ENCODE data around the gene MMD. TPM values are rescaled to one million over a fixed set of nuclear protein-coding genes. Genes with fewer than 3 reads are reported as not detected.
"Not testable (repeated sequence)": the region's sequence is repeated elsewhere in the genome, so short reads cannot be mapped to it uniquely, and the experiment has no call there.

MMD gene
- total RNA-seq, 1 donor from 2014 or later: 8.8 TPM

DNA sequence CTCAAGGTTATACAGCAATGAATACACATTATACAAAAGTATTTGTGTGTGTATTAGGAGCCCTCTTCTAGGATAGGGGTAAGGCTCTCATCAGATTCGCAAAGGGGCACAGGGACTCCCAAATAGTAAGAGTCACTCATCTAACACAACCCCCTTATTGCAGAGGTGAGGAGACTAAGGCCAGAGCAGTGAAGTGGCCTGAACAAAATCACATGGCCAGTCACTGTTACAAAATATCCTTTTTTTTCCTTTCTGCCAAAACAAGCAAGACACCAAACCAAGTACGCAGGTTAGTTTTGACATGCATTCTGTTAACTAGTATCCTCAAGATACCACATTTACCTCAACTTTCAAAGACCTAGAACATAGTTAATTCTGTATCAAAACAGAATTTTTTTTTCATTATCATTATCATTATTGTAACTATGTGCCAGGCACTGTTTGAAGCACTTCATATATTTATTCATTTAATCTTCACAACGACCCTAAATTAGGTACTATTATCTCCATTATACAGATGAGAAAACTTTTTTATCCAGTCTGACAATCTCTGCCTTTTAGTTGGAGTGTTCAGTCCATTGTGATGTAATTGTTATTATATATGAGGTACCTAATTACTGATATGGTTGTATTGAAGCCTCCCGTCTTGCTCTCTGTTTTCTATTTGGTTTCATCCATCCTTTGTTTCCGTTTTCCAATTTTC, 25.7 kb downstream of the MMD start:
- no peak for DNase-seq (ENCODE audit: low read depth, low spot score)

DNA sequence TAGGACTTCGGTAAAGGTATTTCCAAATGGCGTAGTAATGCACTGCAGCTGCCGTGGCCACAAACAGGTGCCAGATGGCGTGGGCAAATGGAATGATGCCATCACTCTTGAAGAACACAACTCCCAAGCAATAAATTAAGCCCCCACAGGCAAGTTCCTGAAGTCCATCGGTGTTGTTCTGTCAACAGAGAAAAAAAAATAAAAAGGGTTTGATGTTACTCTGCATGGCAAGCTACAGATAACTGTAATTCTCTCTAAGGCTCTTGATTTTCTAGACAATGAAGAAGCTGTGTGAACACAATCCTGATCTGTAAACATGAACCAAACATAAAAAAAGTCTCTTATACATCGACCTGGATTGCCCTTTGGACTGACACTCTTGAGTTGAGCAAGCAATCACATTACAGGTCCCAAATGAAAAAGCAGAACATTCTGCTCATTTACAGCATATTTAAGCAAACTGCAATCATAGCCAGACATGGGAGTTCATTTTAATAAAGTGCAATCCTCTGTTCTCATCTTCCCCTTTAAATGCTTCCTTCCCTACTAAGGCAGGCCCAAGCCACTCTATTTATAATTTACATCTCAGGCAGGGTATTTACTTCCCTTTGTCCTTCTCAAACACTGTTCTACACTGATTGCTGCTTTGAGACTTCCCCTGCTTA, 27.1 kb downstream of the MMD start:
- DNase-seq (ENCODE audit: low read depth, low spot score): no peak

DNA sequence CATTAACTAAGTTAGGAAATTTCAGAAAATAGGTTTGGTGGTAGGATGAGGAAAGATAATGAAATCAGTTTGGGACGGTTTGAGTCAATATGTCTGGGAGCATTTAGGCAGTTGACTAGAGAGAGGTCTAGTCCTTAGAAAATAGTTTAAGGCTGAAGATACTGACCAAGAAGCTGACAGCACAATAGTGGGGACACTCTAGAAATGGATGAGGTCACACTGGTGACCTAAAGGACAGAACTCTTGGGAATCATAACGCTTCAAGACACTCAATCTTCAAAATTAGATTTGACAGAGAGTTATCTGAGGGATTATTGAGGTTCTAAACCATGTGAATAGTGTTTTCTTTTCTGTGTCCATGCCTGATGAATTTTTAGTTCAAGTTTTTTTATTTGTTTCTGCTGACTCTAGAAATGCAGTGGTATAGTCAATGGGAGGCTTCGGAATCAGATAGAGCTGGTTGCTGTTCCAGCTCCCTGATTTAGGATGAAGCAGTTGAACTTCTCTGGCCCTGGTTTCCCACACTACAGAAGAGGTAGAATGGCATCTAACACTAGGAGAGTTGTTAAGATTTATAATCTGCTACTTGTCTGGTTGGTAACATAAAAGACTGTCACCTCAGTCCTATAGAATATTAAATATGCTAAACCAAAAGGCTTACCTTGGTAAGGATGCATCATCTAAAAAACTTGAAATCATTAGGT, 29.7 kb downstream of the MMD start:
- DNase-seq (ENCODE audit: low read depth, low spot score): no peak

DNA sequence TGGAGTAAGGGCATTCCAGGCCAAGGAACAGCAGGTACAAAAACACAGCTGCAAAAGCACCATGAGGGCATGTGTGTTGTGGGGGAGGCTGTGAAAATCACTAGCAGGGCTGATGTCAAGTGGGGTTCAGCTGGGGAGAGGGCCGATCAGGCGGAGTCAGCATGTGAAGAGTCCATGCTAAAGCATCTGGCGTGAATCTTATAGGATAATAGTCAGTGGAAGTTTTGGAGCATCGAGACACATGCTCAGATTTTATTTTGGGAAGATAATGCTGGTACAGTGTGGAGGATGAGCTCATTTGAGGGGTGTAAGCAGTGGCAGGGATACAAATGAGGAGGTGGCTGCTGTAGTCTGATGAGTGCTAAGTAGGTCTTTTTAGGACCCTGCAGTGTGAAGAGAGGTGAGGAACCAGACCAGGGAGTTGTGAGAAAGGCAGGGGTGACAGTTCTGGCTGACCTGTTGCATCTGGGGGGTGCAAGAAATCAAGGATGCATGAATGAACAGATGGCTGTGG, 30.3 kb downstream of the MMD start:
- no peak for DNase-seq (ENCODE audit: low read depth, low spot score)

DNA sequence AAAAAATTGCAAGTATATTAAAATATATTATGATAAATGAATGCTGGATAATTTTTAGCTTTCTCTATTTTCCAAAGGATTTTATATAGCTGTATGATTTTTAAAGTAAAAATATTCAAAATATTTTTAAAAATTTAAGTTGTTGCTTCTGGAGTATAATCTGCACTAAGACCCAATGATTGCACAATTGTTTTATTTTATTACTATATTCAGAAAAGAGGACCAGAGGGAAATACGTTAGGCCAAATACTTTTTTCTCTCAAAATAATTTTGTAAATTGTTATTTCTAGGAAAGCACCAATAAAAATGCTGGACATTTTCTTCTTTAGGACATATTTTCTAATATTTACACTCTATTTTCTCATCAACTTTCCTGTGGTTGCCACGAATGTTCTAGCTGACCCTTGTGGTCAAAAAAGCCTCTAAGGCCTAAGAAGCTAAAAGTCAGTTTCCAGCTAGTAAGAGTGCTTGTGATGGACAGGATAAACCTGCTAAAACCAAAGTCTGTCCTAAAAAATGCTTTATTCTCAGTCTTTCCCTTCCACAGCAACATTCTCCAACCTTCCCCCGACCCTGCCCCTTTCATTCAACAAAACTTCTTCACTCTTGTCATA, 31.2 kb downstream of the MMD start:
- no peak for DNase-seq (ENCODE audit: low read depth, low spot score)

DNA sequence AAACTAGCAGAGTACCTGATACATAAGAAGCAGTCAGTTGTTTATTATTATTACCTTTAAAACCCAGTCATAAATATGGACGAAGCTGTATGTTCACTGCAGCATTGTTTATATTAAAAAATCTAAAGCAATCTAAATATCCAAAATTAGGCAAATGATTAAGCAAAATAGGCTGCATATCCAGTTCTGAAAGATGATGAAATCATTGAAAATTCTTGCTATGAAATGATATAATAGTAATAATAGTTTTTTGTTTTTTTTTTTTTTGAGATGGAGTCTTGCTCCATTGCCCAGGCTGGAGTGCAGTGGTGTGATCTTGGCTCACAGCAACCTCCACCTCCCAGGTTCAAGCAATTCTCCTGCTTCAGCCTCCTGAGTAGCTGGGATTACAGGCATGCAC, 31.9 kb downstream of the MMD start:
- not testable (repeated sequence) for DNase-seq (ENCODE audit: low read depth, low spot score)

DNA sequence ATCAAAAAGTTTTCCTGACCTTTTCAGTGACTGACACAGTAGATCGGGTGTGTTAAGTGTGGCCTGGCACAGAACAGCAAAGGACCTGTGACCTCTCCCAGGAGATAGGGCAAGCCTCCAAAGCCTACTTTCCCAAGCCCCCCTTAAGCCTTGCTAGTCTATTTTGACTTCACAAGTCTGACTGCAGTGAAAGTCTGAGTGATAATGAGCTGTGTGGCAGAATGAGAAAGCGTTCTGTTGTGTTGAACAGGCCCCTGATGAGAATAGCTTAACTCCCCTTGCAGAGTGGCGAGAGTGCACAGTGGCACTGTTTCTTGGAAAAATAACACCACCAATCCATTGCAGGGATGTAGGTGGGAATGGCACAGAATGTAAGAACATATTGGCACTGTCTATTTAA, 32.8 kb downstream of the MMD start:
- DNase-seq (ENCODE audit: low read depth, low spot score): no peak

DNA sequence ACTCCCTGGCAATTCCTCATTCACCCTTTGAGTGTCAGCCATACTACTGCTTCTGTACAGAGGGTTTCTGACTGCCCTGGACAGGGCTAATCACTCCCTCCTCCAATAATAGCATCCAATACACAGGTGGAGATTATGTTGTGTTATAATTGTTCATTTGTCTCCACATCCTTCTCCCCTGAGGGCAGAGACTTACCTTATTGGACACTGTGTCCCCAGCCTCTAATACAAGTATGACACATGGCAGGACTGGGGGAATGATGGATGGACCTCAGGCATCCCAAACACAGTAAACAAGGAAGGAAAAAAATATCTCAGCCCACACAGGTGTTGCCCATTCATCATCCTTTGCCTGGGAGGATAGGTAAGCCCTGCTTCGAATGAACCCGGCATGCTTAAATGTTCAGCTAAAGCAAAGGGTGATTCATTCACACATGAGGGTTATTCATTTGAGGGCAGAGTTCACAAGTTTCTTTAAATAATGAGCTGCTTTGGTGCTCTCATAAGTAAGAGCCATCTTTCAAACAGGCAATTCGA, 34.8 kb downstream of the MMD start:
- DNase-seq (ENCODE audit: low read depth, low spot score): no peak

DNA sequence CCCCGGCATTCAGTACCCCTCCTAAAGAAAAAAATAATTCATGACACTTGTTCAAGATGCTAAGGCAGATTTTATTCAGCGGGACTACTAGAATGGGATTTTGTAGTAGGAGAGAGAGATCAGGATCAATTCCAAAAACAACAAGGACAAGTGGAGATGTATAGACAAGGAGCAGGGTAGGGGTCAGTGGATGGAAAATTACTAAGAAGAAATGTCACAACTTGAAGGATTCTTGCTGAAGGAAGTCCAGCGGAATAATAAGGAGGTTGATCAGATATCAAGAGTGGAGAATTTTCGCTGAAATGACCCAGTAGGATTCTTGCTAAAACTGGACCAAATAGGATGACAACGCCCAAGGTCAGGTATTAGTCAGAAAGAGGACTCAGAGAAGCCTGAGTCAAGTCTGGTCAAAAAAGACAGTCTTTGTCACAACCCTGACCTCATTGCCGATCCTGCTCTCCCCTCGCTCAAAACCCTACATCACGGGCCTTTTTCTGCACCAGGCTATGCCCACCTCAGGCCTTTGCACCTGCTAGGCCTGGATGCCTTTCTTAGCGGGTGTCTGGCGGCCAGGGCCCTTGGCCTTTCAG, 36.9 kb downstream of the MMD start:
- DNase-seq (ENCODE audit: low read depth, low spot score): no peak

DNA sequence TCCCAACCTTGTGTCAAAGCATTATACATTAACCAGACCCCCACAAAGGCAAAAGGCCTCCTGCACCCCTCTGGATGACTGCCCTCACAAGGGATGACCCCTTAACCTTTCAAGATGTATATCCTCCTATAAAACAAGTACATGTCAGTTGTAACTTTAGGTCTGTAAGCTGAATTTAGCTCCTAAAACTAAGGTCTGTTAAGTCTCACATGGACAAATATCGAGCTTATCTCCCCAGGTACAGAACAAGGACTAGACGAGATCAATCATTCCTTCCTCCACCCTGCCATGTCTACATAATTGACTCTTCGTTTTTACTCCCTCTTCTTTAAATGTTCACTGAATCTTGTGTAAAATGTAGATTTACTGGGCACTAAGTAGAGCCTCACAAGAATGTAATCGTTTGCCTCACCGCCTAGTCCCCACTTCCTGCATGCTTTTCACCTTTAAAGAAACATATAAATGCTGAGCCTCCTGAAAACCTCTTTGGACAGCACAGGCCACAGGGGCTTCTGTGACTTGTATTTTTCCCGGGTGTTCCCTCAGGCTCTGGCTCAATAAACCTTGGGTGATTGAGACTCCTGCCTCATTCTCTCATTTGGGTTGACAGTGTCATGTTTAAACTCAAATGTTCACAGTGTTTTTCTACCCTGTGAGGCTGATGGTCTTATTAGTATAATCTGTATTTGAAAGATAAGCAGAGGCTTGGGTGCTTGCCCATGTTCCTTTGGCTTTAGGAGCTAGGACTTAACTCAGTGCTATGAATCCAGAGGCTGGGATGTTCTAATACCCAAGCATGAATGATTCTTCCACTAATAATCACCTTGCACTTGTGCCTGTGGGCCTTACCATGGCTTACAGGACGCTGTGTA, 37.6 kb downstream of the MMD start:
- DNase-seq (ENCODE audit: low read depth, low spot score): no peak

DNA sequence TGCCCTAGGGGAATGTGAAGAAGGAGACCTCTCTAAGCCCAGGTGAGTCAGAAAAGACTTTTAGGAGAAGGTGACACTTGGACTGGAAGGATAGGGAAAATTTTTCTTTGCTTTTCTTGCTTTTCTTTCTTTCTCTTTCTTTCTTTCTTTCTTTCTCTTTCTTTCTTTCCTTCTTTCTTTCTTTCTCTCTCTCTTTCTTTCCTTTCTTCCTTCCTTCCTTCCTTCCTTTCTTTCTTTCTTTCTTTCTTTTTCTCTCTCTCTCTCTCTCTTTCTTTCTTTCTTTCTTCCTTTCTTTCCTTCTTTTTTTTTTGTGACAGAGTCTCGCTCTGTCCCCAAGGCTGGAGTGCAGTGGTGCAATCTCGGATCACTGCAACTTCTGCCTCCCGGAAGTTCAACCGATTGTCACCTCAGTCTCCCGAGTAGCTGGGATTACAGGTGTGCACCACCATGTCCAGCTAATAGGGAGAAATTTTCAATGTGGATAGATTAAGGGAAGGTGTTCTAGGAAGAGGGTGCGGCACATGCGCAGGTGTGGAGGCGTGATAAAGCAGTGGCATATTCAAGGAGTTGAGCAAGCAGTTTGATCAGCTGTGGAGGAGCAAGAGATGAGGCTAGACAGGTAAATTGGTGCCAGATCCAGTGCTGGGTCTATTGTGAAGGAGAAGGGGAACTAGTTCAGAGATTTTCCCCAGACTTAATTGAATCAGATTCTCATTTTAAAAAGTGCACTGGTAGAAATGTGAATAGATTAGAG, 40.4 kb downstream of the MMD start:
- DNase-seq (ENCODE audit: low read depth, low spot score): no peak

DNA sequence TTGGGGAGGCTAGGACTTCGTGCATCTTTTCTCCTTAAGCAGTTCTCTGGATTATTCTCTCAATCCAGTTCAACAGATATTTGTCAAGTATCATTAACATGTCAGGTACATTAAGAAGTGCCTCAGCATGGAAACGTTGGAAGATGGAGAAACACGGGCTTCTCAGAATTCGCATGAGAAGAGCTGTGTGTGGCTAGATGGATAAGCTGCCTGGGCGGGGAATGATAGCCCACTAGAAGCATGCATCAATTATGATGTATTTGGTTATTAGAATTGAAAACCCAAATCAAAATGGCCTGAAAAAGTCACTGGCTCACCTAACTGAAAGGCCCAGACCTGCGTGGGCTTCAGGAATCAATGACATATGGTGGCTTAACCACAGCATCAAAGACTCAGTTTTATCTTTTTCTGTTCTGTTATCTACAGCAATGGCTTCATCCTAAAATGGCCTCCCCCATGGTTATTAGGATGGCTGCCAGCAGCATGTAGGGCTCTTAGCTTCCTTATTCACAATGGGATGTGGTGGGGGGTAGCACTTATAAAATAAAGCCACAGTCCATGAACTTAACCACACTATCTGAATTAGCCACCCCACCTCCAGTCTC, 43.9 kb downstream of the MMD start:
- DNase-seq (ENCODE audit: low read depth, low spot score): no peak

DNA sequence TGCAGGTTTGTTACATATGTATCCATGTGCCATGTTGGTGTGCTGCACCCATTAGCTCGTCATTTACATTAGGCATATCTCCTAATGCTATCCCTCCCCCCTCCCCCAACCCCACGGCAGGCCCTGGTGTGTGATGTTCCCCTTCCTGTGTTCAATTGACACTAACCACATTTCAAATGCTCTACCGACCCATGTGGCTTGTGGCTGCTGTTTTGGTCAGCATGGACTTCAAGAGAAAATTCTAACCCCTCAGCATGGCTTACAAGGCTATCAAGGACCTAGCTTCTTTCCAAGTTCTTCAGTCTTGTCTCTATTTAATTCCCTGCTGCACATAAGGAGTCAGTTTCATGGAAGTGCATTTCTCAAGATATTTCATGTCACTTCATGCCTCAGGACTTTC, 52.9 kb downstream of the MMD start:
- DNase-seq (ENCODE audit: low read depth, low spot score): no peak

DNA sequence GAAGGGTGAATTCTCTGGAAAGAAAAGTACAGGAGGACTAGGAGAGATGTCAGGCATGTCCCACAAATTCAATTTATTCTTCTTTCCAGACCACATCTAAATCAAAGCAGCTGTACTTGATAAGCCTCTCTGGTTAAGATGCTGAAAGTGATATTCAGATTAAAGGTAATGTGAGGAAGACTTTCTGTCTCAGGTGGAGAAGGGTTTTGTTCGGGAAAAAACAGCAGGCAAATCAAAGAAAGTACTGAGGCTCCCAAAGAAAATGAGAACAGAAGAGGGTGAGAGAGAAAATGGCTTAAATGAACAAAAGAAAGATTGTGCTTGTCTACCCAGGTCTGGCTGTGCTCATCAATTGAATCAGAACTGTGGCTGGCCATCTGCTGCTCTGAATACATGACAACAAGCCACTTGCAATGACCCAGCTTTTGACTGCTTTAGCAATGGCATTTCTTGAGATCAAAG, 55.6 kb downstream of the MMD start:
- DNase-seq (ENCODE audit: low read depth, low spot score): no peak

DNA sequence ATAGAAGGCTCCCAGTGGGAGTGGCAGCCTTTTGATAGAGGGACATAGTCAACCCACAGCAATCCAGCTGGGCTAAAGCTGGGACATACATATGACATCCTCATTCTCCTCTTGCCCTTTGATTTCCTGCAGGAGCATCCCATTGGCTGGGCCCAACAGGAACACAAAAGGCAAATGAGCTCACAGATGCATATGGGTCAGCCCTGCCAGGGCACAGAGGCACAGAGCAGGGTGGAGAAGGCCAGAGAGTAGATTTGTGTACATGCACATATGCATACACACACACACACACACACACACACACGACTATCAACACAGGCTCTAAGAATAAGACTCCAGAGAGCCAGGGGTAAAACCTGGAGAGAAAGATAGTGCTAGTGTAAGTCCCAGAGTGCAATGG, 58.6 kb downstream of the MMD start:
- DNase-seq (ENCODE audit: low read depth, low spot score): no peak

DNA sequence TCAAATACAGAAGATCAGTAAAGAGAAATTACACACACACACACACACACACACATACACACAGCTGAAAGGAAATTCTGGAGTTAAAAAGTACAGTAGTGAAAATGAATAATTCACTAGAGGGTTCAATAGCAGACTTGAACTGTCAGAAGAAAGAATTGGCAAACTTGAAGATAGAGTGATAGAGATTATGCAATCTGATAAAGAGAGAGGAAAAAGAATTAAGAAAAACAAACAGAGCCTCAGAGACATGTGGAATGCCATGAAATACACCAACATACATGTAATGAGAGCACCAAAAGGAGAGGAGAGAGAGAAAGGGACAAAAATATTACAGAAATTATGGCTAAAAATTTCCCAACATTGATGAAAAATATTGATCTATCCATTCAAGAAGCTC, 60.7 kb downstream of the MMD start:
- no peak for DNase-seq (ENCODE audit: low read depth, low spot score)

DNA sequence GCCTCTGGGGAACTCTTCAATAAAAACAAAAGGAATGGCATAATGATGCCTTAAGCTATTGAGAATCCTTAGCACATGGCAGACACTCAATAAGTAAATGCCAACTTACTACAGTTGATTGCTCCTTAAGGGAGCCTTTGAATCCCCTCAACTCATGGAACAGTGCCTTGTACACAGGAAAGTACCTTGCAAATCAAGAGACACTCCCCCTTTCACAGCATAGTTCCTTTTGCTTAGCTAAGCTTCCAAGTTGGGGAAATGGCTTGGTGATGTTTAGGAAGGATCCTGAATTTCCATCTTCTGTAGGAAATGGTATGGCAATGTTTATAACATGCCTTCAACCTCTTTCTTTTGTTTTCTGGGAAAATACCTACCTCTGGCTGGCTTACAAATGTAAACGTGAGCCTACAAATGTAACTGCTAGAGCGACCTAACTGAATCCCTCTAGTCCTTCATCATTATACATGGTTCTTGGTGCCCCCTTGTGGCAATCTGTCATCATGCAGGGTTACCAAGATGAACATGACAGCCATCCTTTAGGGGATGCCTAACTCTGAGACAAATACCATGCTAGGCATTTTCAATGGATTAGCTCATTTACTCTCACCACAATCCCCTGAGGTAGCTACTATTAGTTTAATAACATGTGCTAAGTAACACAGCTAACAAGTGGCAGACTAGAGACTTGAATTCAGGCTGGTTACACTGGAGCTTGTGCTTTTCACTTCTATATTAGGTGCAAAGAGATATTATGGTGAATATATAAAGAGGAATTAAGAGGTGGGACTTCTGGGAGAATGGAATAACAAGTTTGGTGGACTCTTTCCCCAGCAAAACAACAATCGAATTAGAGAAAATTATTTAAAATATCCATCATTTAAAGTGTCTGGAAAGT, 65.0 kb downstream of the MMD start:
- DNase-seq (ENCODE audit: low read depth, low spot score): peak; percentile 15

DNA sequence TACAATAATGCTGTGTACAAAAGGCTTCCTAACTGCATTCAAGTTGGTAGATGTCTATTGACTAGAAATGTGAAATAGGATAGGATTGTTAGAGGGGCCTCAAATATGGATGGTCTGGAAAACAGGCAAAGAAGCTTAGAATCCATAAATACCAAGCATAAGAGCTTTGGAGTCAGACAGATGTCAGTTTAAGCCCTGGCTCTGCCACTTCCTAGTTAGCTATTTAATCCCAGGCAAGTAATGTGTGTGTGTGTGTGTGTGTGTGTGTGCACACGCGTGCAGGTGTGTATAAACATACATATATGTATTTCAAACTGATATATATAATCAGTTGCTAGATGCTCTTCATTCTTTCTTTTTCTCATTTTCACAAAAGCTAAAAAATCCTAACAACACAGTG, 66.7 kb downstream of the MMD start:
- DNase-seq (ENCODE audit: low read depth, low spot score): no peak
